ENCODE results near the gene SLC9A9. TPM values are rescaled to one million over a fixed set of nuclear protein-coding genes. Genes with fewer than 3 reads are reported as not detected.

SLC9A9 gene
- total RNA-seq, 1 experiment from 2014 or later: not detected

DNA sequence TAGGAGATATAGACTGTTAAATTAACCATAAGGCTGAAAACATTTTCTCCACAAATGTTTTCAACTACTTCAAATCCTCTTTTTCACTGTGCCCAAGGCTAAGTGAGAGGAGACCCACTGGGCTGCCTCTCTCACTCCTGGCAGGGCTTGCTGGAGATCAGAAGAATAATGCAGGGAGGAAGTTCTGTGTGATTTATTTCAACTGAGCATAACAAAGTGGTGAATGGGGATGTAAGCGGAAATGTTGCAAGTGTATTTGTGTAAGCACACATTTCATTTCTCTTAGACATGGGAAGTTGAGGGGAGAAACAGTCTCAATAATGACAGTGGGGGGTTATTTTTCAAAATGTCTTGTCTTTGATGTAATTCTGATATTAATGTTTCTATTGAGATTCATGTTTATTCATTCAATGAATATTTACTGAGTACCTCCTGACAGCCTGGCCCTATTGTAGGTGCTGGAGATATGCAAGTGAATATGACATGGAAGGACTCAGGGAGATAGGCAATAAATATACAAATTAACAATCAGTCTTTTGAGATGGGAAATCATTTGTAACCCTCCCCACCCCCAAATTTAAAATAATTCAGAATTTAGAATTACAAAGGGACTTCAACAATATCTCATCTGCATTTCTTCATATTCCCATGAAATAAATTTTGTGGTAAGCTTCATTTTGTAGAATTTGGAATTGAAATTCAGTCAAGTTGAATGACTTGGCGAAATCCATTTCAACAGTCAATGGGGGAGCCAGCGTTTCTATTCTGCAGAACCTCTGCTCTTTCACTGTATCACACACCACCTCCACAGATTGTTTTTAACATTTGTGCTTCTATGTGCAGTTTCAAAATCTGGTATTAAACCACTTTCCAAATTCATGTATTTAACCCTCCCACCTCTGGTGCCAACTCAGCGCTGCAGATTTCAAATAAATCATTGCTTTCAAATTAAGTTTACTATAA is 247.2 kb downstream of the SLC9A9 start:
- DNase-seq (ENCODE audit: low spot score): no peak

DNA sequence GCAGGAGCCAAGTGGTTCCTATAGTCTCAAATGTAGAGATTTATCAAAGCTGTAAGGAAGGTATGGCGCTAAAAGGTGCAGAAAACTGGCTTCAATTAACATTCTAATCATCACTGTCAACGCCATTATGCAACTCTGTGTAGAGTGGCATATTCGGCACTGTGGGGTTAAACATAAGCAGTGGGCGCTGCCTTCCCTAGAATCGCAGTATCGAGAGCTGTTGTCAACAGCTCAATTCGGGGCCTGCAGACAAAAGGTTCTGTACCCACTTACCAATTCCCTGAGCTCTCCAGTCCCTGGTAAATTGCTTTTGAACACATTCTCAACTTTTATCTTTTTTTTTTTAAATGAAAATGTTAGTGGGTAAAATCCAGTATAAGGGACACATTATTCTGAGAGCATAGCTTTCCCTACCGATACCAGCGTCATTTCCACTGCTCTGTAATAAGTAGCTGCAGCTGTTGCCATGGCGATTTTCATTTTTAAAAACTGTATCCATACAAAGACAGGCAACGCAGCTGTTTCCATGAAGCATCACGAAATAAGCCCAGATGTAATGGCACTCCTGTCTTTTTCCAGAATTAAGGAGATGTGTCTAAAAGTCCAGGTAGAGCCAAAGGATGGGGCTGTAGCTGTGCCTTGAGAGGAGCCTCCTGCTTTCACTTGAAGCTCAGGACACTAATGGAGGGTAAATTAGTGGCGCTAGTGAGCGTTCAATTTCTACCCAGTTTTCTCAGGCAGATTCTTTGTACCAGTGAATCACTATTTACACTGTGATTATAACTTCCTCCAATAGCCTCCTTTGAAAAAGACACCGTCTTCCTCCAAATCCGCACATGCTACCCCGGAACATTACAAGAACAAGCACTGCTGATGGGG is 250.3 kb downstream of the SLC9A9 start:
- DNase-seq (ENCODE audit: low spot score): peak; percentile 16

DNA sequence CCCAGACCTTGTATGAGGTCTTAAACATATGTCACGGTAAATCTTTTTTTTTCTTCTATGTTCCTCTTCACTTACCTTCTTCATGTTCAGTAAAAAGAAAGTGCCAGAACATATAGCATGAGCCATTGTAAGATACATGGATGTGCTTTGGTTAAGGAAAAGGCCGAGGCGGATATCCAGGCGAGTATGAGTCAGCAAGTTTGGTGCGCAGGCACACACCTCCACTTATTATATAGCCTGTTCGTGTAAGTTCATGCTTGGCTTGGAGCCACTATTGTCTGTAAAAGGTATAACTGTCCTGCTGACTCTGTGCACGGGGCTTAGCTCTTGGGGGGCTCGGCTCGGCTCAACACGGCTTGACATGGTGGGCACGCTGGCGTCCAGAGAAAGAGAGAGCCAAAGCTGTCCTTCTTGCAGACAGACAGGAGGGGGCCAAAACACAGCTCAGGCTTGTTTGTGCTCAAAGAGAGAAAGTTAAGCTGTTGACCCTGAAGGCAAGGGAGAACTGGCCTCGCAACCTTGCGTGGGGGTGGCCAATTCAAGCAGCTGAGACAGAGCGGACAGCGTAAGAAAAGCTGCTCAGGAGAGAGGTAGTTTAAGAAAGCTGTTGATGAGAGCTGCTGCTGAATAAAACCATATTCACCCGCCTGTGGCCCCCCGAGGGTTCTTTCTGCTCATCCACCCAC is 251.2 kb downstream of the SLC9A9 start:
- no peak for DNase-seq (ENCODE audit: low spot score)

DNA sequence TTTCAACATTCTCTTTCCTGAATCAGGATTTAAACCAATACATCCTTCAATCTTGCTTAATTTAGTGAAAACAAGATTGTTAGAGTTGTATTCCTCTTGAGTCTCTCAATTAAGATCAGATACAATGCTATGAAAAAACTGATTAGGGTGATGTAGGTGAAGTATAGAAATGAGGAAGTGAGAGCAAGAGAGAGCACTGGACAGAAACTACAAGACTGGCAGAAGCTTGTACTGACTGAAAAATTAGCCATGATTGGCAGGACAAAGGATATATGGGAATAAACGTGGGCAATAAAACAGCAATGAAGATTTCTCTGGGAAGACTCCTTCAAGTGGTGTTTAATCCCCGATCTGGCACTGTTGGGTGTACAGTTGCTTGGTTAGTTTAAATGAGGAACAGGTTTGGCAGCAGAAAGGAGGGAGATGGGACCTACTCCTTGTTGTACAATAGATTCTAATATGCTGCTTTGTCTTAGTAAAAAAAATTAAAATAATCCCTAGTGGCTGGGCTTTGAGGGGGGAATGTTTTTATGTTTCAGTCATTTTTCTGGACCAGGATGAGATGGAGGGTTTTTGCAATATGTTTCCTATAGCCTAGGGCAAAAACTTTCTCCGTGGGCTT is 252.7 kb downstream of the SLC9A9 start:
- DNase-seq (ENCODE audit: low spot score): no peak

DNA sequence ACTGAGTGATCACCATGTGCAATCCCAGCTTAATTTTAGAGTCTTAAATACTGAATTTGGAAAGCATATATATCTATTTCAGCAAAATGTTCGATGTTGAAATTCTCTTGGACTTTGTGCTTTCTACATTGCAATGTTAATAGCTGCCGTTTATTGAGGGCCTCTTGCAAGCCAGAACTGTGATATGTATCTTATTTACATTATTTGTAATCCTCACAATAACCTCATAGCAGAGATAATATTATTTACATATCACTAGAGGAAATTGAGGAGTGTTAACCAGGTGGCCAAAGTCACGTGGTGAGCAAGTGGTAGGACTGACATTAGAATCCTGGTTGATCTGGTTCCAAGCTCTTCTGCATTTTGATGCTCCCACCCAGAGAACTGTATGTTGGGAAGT is 254.1 kb downstream of the SLC9A9 start:
- peak; percentile 40 for DNase-seq (ENCODE audit: low spot score)

DNA sequence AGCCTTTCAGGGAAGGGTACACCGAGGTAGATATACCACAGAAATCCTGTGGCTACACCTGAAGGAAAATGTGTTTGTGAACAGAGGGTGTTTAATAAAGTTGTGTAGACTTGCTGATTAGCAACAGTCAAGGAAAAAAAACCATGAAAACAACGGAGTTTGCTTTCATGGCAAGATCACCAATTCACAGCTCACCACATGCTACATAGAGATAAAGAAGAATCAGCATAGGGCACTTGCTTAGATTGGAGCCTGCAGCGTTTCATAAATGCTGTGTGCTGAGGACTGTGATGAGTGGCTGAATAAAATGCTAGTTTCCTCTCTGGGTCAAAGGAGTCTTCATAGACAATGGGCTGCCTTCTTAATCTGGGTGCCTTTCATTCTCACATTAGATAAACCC is 257.6 kb downstream of the SLC9A9 start:
- no peak for DNase-seq (ENCODE audit: low spot score)

DNA sequence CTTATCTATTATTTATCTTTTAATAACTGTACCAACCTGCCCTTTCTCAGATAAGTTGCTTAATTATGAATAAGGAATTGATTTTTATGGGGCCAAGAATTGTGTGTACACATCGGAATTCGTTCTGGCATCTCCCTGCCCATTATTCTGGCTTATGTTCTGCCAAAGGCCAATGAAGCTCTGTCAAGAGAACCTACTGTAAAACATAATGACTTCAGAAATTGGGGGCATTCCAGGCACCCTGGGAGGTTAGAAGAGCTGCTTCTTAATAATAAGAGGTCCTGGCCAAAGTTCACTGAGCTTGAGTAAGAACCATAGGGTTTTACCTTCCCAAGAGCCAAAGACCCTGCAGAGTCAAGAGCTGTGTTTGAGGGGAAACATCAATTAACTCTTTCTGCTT is 261.7 kb downstream of the SLC9A9 start:
- DNase-seq (ENCODE audit: low spot score): no peak

DNA sequence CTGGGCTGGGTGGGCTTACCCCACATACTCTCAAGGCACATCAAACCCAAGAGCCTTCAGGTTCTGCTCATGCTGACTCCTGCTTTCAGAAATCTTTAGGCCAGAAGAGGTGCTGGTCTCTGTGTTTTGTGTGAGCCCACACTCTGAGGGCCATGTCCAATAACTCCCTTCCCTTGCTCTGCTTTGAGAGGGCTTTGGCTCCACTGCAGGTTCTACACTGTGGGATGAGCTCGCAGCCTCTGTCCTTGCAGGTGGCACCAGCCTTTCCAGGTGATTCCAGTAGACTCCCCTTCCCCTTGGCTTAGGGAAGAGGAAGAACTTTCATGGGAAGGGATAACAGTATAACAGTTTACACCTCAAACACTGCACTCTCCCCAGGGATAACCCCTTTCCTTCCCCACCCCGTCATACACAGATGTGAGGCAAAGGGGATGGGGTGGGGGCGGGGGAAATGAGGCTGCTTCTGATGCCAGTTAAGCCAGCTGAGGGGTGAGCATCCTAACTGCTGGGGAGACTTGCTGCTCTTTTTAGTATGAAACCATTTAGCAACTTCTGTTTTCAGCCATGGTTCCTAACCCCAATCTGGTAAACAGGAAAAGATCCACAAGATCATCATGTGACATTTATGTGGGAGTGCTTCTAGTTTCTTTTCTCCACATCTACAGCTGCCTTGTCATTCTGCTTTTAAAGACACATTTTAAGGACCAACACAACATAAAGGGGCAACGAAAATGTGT is 262.4 kb downstream of the SLC9A9 start:
- DNase-seq (ENCODE audit: low spot score): no peak

DNA sequence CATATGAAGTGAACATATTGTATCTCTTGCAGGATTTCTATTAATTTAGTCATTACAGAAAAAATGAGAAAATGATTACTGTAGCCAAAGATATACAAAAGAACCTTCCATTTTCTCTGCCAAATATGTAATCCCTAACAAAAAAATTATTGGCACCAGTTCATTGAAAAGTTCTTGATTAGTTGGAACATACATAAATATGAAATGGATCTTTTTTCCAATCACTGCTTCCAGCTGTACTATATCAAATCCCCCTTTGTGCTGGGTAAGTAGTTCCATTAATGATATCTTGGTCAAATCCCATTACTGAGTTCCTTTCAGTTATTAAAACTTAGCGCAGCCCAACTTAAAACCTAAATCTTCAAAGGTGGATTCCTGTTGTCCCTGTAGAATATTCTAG is 263.8 kb downstream of the SLC9A9 start:
- no peak for DNase-seq (ENCODE audit: low spot score)

DNA sequence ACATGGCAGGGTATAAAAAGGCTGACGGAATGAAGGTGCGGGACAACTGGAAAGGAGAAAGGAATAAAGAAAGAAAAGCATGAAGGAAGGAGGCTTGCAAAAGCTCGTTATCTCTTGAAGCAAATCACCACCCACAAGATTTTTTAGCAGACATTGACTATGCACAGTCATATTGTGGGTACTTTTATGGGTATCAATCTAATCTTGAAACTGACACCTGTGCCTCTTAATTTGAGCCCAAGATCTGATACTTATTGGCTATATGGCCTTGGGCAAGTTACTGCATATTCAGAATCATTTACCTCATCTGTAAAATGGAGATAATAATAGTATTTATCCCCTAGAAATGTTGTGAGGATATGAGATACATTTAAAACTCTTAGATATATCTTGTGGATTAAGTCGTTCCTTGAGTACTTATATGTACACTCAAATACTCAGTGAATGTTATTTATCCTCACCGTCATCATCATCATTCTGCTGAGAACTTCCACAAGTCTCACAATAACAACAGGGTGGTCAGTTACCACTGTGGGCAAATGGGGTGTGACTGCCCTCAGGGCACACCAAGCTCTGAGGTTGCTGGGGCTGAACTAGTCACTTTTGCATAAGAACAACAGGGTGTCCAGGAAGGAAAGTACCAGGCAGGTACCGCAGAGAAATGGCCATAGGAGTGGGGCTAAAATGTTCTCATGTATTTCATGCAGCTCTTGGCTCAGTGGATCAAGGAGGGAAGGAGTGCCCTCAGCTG is 266.1 kb downstream of the SLC9A9 start:
- no peak for DNase-seq (ENCODE audit: low spot score)

DNA sequence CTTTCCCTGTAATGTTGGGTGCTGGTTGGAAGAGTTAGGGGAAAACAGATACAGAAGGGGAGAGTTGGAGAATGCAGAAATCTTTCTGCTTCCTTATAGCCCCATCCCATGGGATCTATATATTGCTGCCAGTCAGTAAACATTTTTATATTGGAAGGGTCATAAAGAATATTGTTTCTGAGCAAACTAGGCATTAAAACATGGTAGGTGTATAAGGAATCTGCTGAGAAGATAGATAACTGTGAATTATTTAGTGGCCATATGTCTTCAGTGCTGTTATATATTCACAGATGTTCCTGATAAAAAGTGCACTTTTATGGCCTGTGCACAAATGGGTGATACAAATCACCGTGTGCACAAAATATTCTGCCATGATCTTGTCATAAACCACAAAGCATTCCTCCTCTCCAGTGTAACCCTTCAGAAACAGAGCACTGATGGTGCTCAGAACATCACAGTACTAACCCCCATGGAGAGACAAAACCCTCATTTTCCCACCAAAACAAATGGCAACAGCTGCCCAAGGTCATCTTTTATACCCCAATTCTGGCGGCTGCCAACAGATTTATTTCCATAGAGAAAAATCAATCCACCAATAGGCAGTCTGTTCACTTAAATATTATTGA is 269.3 kb downstream of the SLC9A9 start:
- no peak for DNase-seq (ENCODE audit: low spot score)

DNA sequence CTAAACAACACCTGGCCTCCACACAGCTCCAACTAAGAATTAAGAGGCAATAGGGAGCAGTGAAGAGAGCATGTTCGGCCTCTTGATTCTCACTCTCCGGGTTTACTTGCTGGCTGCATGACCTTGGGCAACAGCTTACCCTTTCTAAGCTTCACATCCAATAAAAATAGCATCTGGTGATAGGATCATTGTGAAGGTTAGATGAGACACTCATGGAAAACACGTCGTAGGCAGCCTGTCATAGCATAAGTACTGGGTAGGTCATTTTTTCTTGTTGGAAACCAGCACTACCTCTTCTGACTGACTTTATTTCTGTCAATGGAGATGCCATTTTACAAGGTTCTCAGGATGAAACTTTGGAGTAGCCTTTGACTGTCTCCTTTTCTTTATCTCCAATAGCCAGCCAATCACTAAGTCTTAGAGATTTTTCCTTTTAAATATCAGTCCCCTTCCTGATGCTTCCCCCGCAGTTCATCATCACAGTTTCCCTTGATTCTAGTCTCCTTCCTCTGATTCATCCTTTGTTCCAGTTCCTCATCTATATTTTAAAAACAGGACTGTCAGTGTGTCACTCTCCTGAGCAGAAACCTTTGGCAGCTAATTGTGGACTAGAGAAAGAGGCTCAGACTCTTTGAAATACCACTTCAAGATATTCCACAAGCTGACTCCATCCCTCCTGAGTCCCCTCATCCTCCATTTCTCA is 271.5 kb downstream of the SLC9A9 start:
- no peak for DNase-seq (ENCODE audit: low spot score)

DNA sequence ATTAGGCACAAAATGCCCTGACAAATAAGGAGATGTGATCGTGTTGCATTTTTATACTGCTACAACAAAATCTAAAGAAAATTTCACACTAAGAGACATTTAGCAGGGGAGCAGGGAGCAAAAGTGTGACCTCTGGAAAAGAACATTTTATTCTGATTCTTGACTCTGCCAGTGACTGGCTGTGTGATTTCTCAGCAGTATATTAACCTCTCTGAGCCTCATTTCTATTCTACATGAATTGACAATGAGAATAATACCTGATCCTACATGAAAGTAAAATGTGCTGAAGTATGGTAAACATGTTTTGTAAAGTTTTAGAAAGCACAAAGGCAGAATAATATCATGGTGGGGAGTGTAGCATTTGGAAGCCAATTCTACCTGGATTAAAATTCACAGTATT is 273.3 kb downstream of the SLC9A9 start:
- no peak for DNase-seq (ENCODE audit: low spot score)

DNA sequence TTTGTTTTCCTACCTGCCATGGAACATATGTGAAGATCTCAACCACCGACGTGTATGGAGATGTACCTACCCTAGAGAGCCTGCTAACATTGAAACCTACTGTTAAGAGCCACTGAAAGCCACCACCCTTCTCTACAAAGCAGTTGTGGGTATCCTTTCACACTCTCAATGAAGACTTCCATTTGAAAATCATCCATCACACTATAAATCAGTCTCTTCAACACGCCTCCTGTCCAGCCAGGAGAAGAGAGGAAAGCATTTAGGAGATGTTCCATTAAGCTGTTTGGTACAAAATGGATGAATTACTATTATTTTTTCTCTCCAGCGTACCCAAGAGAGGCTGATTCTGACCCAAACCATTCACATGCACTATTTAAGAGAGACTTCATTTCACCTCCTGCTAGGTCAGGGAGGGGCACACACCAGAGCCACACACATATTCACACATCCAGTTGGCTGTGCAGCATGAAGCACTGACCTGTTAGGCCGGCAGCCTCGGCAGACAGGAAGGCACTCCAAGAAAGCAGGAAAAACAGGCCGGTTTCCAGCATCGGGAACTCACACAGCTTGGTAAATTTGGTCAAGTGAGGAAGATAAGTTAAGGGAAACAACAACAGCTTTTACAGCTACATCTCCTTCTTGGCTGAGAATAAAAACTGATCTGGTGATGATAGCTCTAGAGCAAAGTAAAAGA is 274.5 kb downstream of the SLC9A9 start:
- no peak for DNase-seq (ENCODE audit: low spot score)

DNA sequence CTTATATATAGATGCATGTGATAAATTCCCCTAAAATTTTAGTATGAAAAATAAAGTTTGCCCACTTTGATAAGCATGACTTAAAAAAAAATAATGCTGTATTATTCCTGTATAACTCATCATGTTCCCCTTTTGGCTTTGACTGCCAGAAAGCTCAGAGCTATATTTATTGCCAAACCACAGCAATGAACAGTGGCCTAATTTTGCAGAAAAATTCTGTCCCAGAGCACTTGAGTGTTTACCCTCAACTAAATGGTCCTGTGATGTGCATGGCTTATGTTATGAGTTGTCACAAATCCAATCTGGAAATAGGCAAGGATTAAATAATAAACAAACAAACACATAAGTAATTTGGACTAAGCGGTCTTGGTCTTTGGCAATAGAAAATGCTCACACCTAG is 276.7 kb downstream of the SLC9A9 start:
- DNase-seq (ENCODE audit: low spot score): no peak

DNA sequence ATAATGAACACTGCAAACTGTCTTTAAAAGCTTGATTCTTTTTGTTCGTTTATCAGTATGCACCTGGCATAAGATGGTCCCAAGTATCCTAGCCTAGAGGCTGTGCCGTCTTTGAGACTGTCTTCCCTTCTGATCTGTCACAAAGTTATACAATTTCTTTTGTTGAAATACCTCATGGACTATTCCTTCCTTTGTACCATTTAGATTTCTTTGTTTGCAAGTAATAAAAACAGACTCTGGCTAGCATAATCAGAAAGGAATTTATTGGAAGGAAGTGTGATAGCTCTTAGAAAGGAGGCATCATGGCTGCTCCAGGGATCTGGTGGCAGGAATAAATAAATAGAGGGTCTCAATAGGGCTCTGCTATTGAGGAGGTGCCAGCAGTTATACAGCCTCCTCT is 280.4 kb downstream of the SLC9A9 start:
- no peak for DNase-seq (ENCODE audit: low spot score)

DNA sequence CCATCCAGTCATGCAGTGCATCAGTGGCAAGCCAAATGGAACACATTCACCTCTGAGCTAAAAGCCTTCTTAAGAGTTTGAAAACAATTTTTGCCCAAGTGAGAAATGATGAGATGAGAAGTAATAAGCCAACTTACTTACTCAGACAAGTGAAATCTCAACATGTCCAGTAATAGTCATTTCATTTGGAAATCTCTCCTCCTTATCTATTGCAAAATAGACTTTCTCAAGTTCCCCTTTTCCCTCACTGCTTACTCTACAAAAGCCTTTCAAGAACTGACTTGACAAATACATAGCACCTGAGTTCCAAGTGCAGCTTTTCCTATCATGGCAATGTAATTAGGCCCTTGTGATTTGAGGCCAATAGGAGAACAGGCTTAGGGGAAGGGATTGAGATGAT is 282.3 kb downstream of the SLC9A9 start:
- no peak for DNase-seq (ENCODE audit: low spot score)

DNA sequence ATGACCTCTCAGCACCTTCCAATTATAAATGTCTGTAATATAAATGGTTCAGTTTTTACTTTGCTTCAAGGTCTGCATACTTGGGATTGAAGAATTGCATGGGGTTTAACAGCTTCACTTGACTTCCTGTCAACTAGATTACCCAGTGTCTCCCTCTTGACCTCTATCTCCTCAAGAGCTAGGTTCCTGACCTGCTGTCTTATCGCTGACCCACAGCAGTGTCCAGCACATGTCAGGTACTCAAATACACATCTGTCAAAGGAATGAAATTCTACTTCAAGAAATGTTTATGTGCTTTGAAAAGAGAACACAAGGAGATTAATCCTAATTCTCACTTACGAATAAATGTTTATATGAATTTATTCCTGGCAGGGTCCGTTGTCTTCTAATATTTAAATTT is 284.5 kb downstream of the SLC9A9 start:
- no peak for DNase-seq (ENCODE audit: low spot score)
